Spleen (tissue), 11 donors: ENCODE data around the gene ETV4. TPM values are rescaled to one million over a fixed set of nuclear protein-coding genes. Genes with fewer than 3 reads are reported as not detected.

Experiments used
- DNase-seq: peaks from one replicate; pipeline ENCODE4 v3.0.0-alpha.2; 2020
- H3K27ac ChIP-seq, 8 donors: fragments of 200-600 bp; sonication (generic) in 7 of 8; 1 replicate in 4 of 8; 2 replicates in 4 of 8; pipeline versions ENCODE4 v1.5.0 to v1.8.0; 2016 to 2021; ENCODE audit warnings: inconsistent platforms in 4 of 8, mild to moderate bottlenecking in 4 of 8, moderate library complexity in 1 of 8
- H3K27me3 ChIP-seq, 7 donors: fragments of 200-600 bp; sonication (generic) in 6 of 7; replicated peaks in 1 of 7; 1 replicate in 4 of 7; 2 replicates in 3 of 7; pipeline versions ENCODE4 v1.5.0 to v1.8.0; 2016 to 2021; ENCODE audit warnings: inconsistent platforms in 3 of 7, mild to moderate bottlenecking in 1 of 7
- H3K36me3 ChIP-seq, 6 donors: fragments of 200-600 bp; sonication (generic) in 5 of 6; 1 replicate in 4 of 6; 2 replicates in 2 of 6; pipeline versions ENCODE4 v1.5.0 to v1.8.0; 2016 to 2021; ENCODE audit warnings: inconsistent platforms in 2 of 6
- H3K4me1 ChIP-seq, 6 donors: fragments of 200-600 bp; sonication (generic) in 5 of 6; 1 replicate in 3 of 6; 2 replicates in 3 of 6; pipeline versions ENCODE4 v1.5.0 to v1.8.0; 2016 to 2021; ENCODE audit warnings: inconsistent platforms in 3 of 6
- H3K4me3 ChIP-seq, 8 donors: fragments of 200-600 bp; sonication (generic) in 7 of 8; 1 replicate in 4 of 8; 2 replicates in 4 of 8; pipeline versions ENCODE4 v1.5.0 to v1.8.0; 2016 to 2021; ENCODE audit warnings: inconsistent platforms in 4 of 8, mild to moderate bottlenecking in 4 of 8, moderate library complexity in 2 of 8
- H3K9me3 ChIP-seq, 8 donors: fragments of 200-600 bp; sonication (generic) in 7 of 8; 1 replicate in 4 of 8; 2 replicates in 4 of 8; pipeline versions ENCODE4 v1.5.0 to v1.8.0; 2016 to 2021; ENCODE audit warnings: inconsistent platforms in 4 of 8
- CTCF ChIP-seq, 11 experiments: fragments of 200-600 bp in 7 of 11; fragments of 450-650 bp in 4 of 11; sonication (generic) in 4 of 11; IDR thresholded peaks in 8 of 11; conservative IDR thresholded peaks in 3 of 11; 1 replicate in 7 of 11; 2 replicates in 4 of 11; pipeline versions ENCODE4 v1.4.0 to v1.8.0; 2016 to 2021; ENCODE audit warnings: antibody characterized with exemption in 11 of 11, inconsistent platforms in 4 of 11, mild to moderate bottlenecking in 1 of 11
- POLR2A ChIP-seq, 3 donors: fragments of 450-650 bp; IDR thresholded peaks; one replicate each; pipeline ENCODE4 v1.5.1; 2017; ENCODE audit warnings: antibody characterized with exemption in 3 of 3, mild to moderate bottlenecking in 1 of 3
- POLR2AphosphoS5 ChIP-seq, 3 donors: sonication (generic); formaldehyde crosslinking; IDR thresholded peaks; one replicate each; pipeline ENCODE4 v1.5.1; 2017; ENCODE audit warnings: antibody characterized with exemption in 3 of 3
- WGBS, 5 donors: extraction: QIAGEN DNeasy Blood & Tissue Kit in 3 of 5; methylation state at CpG; one replicate each; pipeline versions ENCODE4 v1.1.5 to v1.1.7; 2013 to 2018; 5-methylcytosine and 5-hydroxymethylcytosine counted together
- intact Hi-C: fragments of 100-400 bp; cut with DNase I; formaldehyde crosslinking; loops from one replicate; pipeline ENCODE4 v1.15.0; 2023; ENCODE audit warnings: low total_unique reads
- polyA plus RNA-seq, 3 donors: library from polyadenylated mRNA; stranded (reverse); fragments of 200-250 nt; gene quantifications; one replicate each; pipeline ENCODE4 v1.2.1, GENCODE V29; 2013
- total RNA-seq, 7 donors: library from RNA; depleted of rRNA in 3 of 7; stranded (reverse); fragments of >200 nt in 3 of 7; fragmentation: NEBNext Ultra II Directional in 4 of 7; extraction: Animal tissue kit (Norgen Biotek cat#: 25700) in 4 of 7; gene quantifications; one replicate each; pipeline versions ENCODE4 v1.1.0 to v1.2.1, GENCODE V29; 2016 to 2021
- donor health status: healthy with polysubstance abuse.
- donor health status: DM: no; HTN: no; CAD: no; lungs with moderate emphysema.
- donor health status: DM: no; HTN: no; CAD: no.
- donor health status: Bipolar disorder and iron deficiency.
- donor health status: healthy.
- donor health status: DM: no; HTN: no; CAD: no.
- donor health status: DM: yes; HTN: yes; CAD: no.

ETV4 gene
- total and polyA plus RNA-seq, 10 donors = 0.17 to 0.97 (median 0.53) TPM; not detected in 3

- peaks cover 0 to 54% (median 0%) of the 10 kb centered on the region in 7 donors for H3K27me3 ChIP-seq
- DNase-seq = no peak
- intact Hi-C loops = no loop called here
- WGBS, 5 donors = 61 to 72% (median 66%) methylated on average over 15 of the region's 15 CpGs
- H3K4me1 ChIP-seq = peaks cover 0 to 23% (median 11%) of the 10 kb centered on the region in 6 donors
- no peaks in the 10 kb centered on the region for H3K9me3 ChIP-seq
- TF ChIP-seq CTCF (IDR thresholded peaks at IDR 0.05 in 8 of 11, conservative IDR thresholded peaks at IDR 0.05 in 3 of 11) (no peak), POLR2AphosphoS5 (IDR thresholded peaks at IDR 0.05) (no peak), POLR2A (IDR thresholded peaks at IDR 0.05) (no peak)
- H3K4me3 ChIP-seq = no peak overlapping the region
- no peaks in the 10 kb centered on the region for H3K36me3 ChIP-seq
- no peak overlapping the region for H3K27ac ChIP-seq
These were observed 17.8 kb upstream of the ETV4 start for GRCh38 chr17:43563600-43564594.

GRCh38 chr17:43562679-43563599 lies 16.8 kb upstream of the ETV4 start:
- intact Hi-C loops = no loop called here

GRCh38 chr17:43560461-43561427 lies 14.6 kb upstream of the ETV4 start:
- Histone ChIP-seq H3K9me3 (no peaks in the 10 kb centered on the region), H3K4me3 (no peak overlapping the region)
- 87 to 93% (median 90%) methylated on average over 7 of the region's 7 CpGs for WGBS, 5 donors

More at GRCh38 chr17:43562679-43563599, 16.8 kb upstream of the ETV4 start:
- WGBS, 5 donors = 10 to 13% (median 13%) methylated on average over 19 of the region's 19 CpGs
- no peaks in the 10 kb centered on the region for H3K36me3 ChIP-seq
- TF ChIP-seq POLR2A (IDR thresholded peaks at IDR 0.05) = no peak
- TF ChIP-seq CTCF (IDR thresholded peaks at IDR 0.05 in 8 of 11, conservative IDR thresholded peaks at IDR 0.05 in 3 of 11) = no peak
- no peak for TF ChIP-seq POLR2AphosphoS5 (IDR thresholded peaks at IDR 0.05)
- H3K9me3 ChIP-seq = no peaks in the 10 kb centered on the region
- H3K4me1 ChIP-seq = peaks cover 0 to 24% (median 11%) of the 10 kb centered on the region in 6 donors
- peaks cover 0 to 54% (median 0%) of the 10 kb centered on the region in 7 donors for H3K27me3 ChIP-seq
- H3K27ac ChIP-seq = no peak overlapping the region
- no peak overlapping the region for H3K4me3 ChIP-seq
- DNase-seq = no peak

More at GRCh38 chr17:43560461-43561427, 14.6 kb upstream of the ETV4 start:
- Histone ChIP-seq H3K27me3 (peaks cover 0 to 51% (median 0%) of the 10 kb centered on the region in 7 donors), H3K4me1 (peaks cover 0 to 27% (median 11%) of the 10 kb centered on the region in 6 donors), H3K27ac (no peak overlapping the region), H3K36me3 (no peaks in the 10 kb centered on the region)
- no peak for TF ChIP-seq CTCF (IDR thresholded peaks at IDR 0.05 in 8 of 11, conservative IDR thresholded peaks at IDR 0.05 in 3 of 11)
- no peak for TF ChIP-seq POLR2A (IDR thresholded peaks at IDR 0.05)
- no peak for TF ChIP-seq POLR2AphosphoS5 (IDR thresholded peaks at IDR 0.05)
- DNase-seq = no peak
- intact Hi-C loops = no loop called here
